ENCODE measurements around the gene MED13L.

DNA sequence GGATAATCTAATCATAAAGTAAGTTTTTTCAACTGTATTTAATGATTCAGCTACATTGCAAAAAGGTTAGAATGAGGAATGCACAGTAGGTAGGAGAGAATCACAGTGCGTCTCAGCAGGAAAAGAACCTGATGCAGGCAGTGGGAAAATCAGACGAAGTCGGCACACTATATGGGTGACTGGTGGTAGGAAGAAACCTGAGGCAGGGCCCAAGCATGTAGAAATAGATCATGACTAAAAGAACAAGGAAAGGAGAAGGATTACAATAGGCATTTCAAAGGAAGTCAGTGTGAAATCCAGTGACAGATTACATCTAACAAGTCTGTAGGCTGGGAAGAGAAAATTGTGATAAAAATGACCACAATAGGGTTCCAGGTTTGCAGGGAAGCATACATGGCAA lies 267.0 kb downstream of the MED13L start:
- TF ChIP-seq EZH2 (IDR thresholded peaks at IDR 0.05; ENCODE audit: insufficient read depth, poor library complexity, severe bottlenecking) (no peak), EZH2phosphoT487 (IDR thresholded peaks at IDR 0.05; ENCODE audit: insufficient read depth, low read depth) (no peak)
